Left ventricle myocardium superior (tissue), 1 donor: ENCODE measurements around the gene PDCD11. TPM values are rescaled to one million over a fixed set of nuclear protein-coding genes. Genes with fewer than 3 reads are reported as not detected.

Experiments
- ATAC-seq: fragments of 200-7000 bp; cut with Tn5 transposase; one replicate; pipeline ENCODE4 v1.9.1; 2020; ENCODE audit warnings: mild to moderate bottlenecking, moderate library complexity
- DNase-seq: peaks from one replicate; pipeline ENCODE4 v3.0.0-alpha.2; 2020
- intact Hi-C: fragments of 100-400 bp; cut with micrococcal nuclease; formaldehyde crosslinking; loops from one replicate; pipeline ENCODE4 v1.11.0; 2022
- microRNA-seq: library from miRNA; unstranded; fragments of <30 nt; microRNA quantifications from one replicate; pipeline ENCODE4 v1.2.0, GENCODE V29; 2020; ENCODE audit warnings: borderline number of aligned reads
- total RNA-seq: library from RNA; stranded (reverse); fragmentation: NEBNext Ultra II Directional; extraction: Animal tissue kit (Norgen Biotek cat#: 25700); gene quantifications from one replicate; pipeline ENCODE4 v1.2.1, GENCODE V29; 2021
- donor health status: DM: no; HTN: yes; CAD: no; lungs with severe emphysema.

Gene PDCD11
- total RNA-seq, 1 donor from 2014 or later = 12.1 TPM

DNA sequence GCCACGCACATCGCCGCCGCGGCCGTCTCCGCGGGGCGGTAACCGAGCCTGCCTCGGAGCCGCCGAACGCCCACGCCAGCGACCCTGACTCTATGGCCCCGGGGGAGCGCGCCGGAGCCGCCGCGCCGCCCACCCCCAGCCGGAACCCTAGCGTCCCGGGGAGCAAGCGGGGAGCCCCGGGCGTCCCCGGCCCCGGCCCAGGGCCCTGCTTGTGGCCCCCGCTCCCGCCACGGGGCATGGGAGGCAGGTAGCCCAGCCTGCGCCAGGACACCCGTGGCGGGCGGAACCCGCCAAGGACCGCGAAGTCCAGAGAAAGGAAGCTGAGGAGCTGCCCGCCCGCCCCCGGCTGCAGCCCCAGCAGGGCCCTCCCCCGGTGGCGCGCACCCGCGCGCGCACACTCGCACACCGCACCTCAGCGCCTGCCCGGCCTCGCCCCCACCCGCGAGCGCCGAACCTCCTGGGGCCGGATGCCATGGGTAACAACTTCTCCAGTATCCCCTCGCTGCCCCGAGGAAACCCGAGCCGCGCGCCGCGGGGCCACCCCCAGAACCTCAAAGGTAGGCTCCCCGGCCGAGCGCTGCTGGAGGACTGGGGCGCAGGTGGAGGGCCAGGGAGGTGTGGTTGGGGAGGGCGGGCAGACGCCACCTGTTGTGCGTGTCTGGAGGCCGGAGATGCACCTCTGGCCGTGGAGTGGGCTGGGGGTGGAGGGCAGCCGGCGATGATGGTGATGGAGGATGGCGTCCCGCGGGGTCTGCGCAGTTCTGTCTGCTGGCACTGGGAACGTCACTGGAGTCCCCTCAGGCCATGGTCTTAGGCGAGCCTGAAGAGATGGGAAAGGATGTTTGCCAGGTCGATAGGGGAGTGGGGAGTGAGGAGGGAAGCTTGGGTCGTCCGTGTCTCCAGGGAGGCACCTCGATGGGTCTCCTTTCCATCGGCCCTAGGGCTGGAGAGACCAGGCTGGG lies 97.8 kb downstream of the PDCD11 start:
- intact Hi-C loops = no loop called here
- DNase-seq (peak; percentile 34), ATAC-seq (peak; percentile 23)

DNA sequence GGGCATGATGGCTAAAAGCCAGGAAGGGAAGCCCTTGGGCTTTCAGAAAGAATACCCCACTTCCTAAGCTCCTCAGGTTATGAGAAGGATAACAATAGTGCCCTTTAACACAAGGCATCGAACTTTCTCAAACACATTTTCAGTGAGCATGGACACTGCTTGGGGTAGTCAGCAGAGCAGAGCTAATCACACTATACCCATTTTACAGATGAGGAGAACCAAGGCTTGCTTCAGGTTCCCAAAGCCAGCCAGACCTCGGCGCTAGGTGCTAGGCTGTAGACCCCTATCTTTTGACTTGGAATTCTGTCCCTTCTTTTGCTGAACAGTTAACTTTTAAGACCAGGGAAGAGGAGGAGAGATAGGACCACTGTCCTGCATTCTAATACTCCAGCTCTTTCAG lies 98.9 kb downstream of the PDCD11 start:
- intact Hi-C loops = no loop called here
- ATAC-seq = no peak
- DNase-seq = no peak

Small RNA genes lying within 50 kb of the gene (microRNA-seq; reads per million reads assigned to microRNA genes)
- gene MIR1307 = 1,276 reads per million, percentile 79 among the genes with 10 or more reads in this experiment

Other genes with a start within 250 kb of the PDCD11 start
- 39.3 TPM for gene NT5C2, start 203.4 kb upstream of the PDCD11 start, total RNA-seq
- not detected for gene RPEL1, start 150.7 kb upstream of the PDCD11 start, total RNA-seq
- not detected for gene INA, start 119.5 kb upstream of the PDCD11 start, total RNA-seq
- gene PCGF6, start 45.5 kb upstream of the PDCD11 start, total RNA-seq = 5.5 TPM
- gene TAF5, start 28.6 kb upstream of the PDCD11 start, total RNA-seq = 2.8 TPM
- 1,234 TPM for gene ATP5MK, start 151 bp upstream of the PDCD11 start, total RNA-seq
- gene CALHM2, start 55.7 kb downstream of the PDCD11 start, total RNA-seq = 9.8 TPM
- not detected for gene CALHM1, start 62.3 kb downstream of the PDCD11 start, total RNA-seq
- not detected for gene CALHM3, start 82.6 kb downstream of the PDCD11 start, total RNA-seq
- gene NEURL1, start 97.1 kb downstream of the PDCD11 start, total RNA-seq = not detected